HEK293T (cell line): ENCODE data around the gene CFAP45.

Experiments
- CTCF ChIA-PET: fragments of 350-600 bp; formaldehyde crosslinking; extraction: SDS; loops from one replicate; lab custom pipeline; 2021; ENCODE audit warnings: antibody characterized with exemption, inconsistent platforms; lab: Yijun Ruan, JAX
- POLR2A ChIA-PET: fragments of 350-600 bp; formaldehyde crosslinking; extraction: SDS; loops from one replicate; lab custom pipeline; 2020; ENCODE audit warnings: antibody characterized with exemption, inconsistent platforms; lab: Yijun Ruan, JAX
- DNase-seq: peaks from one replicate; pipeline ENCODE4 v3.0.0; 2012; ENCODE audit warnings: mixed read lengths; ENCODE audit errors: extremely low spot score
- ARNT ChIP-seq: fragments of 450-650 bp; IDR thresholded peaks from 2 replicates; pipeline ENCODE4 v1.6.1; 2017; ENCODE audit warnings: mild to moderate bottlenecking
- BHLHE40 ChIP-seq: fragments of 450-650 bp; IDR thresholded peaks from 2 replicates; pipeline ENCODE4 v1.6.1; 2016; ENCODE audit warnings: mild to moderate bottlenecking, moderate library complexity, borderline replicate concordance
- CTBP1 ChIP-seq: fragments of 450-650 bp; IDR thresholded peaks from 2 replicates; pipeline ENCODE4 v1.6.1; 2016; ENCODE audit warnings: borderline replicate concordance
- ELF4 ChIP-seq: fragments of 450-650 bp; IDR thresholded peaks from 2 replicates; pipeline ENCODE4 v1.6.1; 2017; ENCODE audit warnings: antibody characterized with exemption
- FOXA1 ChIP-seq: fragments of 450-650 bp; IDR thresholded peaks from 2 replicates; pipeline ENCODE4 v1.6.1; 2016; ENCODE audit warnings: mild to moderate bottlenecking
- FOXK2 ChIP-seq: fragments of 450-650 bp; IDR thresholded peaks from 2 replicates; pipeline ENCODE4 v1.6.1; 2016; ENCODE audit warnings: mild to moderate bottlenecking
- FOXM1 ChIP-seq: fragments of 450-650 bp; IDR thresholded peaks from 2 replicates; pipeline ENCODE4 v1.6.1; 2017; ENCODE audit warnings: mild to moderate bottlenecking, borderline replicate concordance
- HDGF ChIP-seq: fragments of 450-650 bp; IDR thresholded peaks from 2 replicates; pipeline ENCODE4 v1.6.1; 2017; ENCODE audit warnings: antibody characterized with exemption, borderline replicate concordance
- L3MBTL2 ChIP-seq: fragments of 450-650 bp; conservative IDR thresholded peaks from 2 replicates; pipeline ENCODE4 v1.6.1; 2016; ENCODE audit warnings: mild to moderate bottlenecking
- LEF1 ChIP-seq: fragments of 450-650 bp; IDR thresholded peaks from 2 replicates; pipeline ENCODE4 v1.6.1; 2017; ENCODE audit warnings: mild to moderate bottlenecking, borderline replicate concordance
- NFRKB ChIP-seq: fragments of 450-650 bp; IDR thresholded peaks from 2 replicates; pipeline ENCODE4 v1.6.1; 2016; ENCODE audit warnings: mild to moderate bottlenecking, moderate library complexity
- SP1 ChIP-seq: fragments of 450-650 bp; IDR thresholded peaks from 2 replicates; pipeline ENCODE4 v1.6.1; 2017
- SUZ12 ChIP-seq: fragments of 450-650 bp; IDR thresholded peaks from 2 replicates; pipeline ENCODE4 v1.6.1; 2016; ENCODE audit warnings: mild to moderate bottlenecking
- TARDBP ChIP-seq: fragments of 450-650 bp; IDR thresholded peaks from 2 replicates; pipeline ENCODE4 v1.6.1; 2016
- ZNF384 ChIP-seq: fragments of 450-650 bp; IDR thresholded peaks from 2 replicates; pipeline ENCODE4 v1.6.1; 2016
- TF ChIP-seq, protein P1 (sequence below): fragments of 450-650 bp; IDR thresholded peaks from 2 replicates; pipeline ENCODE4 v1.6.1; 2016

The CFAP45 gene

DNA sequence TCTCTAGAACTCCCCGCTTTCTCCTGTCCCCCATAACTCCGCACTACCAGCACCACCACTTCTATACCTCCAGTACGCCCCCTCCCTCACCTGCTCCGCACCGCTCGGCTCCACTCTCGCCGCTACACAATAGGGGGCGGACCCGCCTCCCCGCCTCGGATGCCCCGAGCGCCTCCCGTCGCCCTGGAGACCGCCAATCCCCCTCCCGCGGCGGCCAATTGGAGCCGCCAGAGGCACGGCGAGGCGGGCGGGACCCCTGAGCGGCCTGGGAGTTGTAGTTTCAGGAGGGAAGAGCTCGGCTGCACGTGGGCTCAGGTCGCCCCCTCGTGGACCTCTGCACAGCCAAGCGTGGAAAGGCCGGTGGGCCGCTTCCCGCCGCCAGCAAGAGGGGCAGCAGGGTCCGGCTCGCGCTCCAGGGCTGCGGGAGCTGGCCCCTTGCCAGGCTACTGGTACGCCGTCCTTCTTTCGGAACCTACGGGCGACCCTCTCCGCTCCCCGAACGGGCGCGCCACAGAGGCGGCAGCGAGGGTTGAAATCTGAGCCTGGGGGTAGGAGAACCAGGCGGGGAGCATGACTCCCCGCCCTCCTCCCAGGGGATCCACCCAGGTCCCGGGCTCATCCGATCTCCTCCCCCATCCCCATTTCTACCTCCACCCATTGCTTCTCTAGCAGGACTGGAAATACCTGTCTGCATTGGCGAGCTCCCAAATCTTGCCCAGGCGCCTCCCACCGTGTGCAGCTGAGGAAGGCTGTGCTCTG is 45.7 kb upstream of the CFAP45 start, which contains the start of gene IGSF9:
IGSF9 (minus strand) TSS at position 131 of the 759 bp plus-strand sequence. CDS start 2,159 bp downstream, outside the sequence.
- TF ChIP-seq ZNF384 (no peak), FOXK2 (no peak), L3MBTL2 (peak; percentile 97), BHLHE40 (no peak), TARDBP (no peak), HDGF (no peak)
- TF ChIP-seq, protein P1, sequence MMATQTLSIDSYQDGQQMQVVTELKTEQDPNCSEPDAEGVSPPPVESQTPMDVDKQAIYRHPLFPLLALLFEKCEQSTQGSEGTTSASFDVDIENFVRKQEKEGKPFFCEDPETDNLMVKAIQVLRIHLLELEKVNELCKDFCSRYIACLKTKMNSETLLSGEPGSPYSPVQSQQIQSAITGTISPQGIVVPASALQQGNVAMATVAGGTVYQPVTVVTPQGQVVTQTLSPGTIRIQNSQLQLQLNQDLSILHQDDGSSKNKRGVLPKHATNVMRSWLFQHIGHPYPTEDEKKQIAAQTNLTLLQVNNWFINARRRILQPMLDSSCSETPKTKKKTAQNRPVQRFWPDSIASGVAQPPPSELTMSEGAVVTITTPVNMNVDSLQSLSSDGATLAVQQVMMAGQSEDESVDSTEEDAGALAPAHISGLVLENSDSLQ, result peak; percentile 94
- ChIA-PET POLR2A (interaction anchor here (0.8 to 1.4 kb wide), 3 partner anchors 9 to 21 kb away, joined by 3 to 7 read pairs (median 3); partner anchors contain the start of gene TAGLN2), CTCF (interaction anchor here (0.9 to 1.5 kb wide), 7 partner anchors 12 to 147 kb away, joined by 3 to 8 read pairs (median 3); no protein-coding TSS in a partner anchor)
- DNase-seq, result peak; percentile 96

- no peak for DNase-seq
- ChIA-PET POLR2A (interaction anchor here (1.4 kb wide), 1 partner anchor 20 kb away, joined by 7 read pairs; the partner anchor contains the start of gene TAGLN2), CTCF (interaction anchor here (0.8 to 1.4 kb wide), 4 partner anchors 13 to 118 kb away, joined by 3 read pairs; no protein-coding TSS in a partner anchor)
- no peak for TF ChIP-seq SP1
- no peak for TF ChIP-seq L3MBTL2
- TF ChIP-seq FOXA1, result no peak
- TF ChIP-seq CTBP1, result no peak
These were observed 44.9 kb upstream of the CFAP45 start for GRCh38 chr1:159944623-159945455.

DNA sequence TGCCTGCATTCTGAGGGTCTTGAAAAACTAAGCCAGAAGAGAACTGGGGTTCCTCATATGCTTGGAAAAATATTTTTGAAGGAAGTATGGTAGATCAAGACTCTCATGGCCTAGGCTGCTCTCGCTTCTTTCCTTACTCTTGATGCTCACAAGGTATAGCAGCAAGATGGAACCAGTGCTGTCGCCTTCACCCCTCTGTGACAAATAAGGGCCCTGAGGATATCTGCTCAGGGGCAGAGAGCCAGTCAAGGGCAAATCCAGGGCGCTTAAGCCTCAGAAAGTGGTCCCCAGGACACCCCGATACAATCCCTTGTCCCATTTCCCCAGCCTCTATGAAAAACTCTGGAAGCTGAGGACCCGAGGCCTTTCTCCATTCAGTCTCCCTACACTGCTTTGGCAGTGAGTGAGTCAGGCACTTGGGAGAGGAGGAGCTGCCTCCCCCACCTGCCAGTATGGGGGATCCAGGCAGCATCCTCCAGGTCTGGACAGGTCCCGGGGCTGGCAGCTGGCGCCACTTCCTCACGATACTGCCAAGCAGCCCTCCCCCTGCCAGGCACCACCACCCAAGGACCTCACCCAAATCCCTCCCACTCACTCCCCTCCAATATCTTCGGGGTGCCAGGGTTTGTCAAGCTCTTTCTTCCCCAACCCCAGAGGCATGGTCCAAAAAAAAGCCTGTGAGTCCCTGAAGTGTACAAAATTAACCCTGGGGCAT is 44.1 kb upstream of the CFAP45 start:
- CTCF ChIA-PET, result interaction anchor here (0.8 kb wide), 1 partner anchor 62 kb away, joined by 3 read pairs; no protein-coding TSS in a partner anchor
- no peak for TF ChIP-seq SP1
- no peak for TF ChIP-seq FOXA1
- no peak for TF ChIP-seq HDGF
- no peak for TF ChIP-seq BHLHE40
- no peak for TF ChIP-seq CTBP1
- no peak for TF ChIP-seq ARNT
- no peak for TF ChIP-seq FOXM1
- TF ChIP-seq LEF1, result no peak
- TF ChIP-seq, protein P1, result no peak
- no peak for TF ChIP-seq ZNF384
- no peak for TF ChIP-seq FOXK2
- no peak for TF ChIP-seq TARDBP
- no peak for TF ChIP-seq NFRKB
- TF ChIP-seq SUZ12, result no peak
- no peak for TF ChIP-seq L3MBTL2
- TF ChIP-seq ELF4, result no peak
- POLR2A ChIA-PET, result no interaction called here
- no peak for DNase-seq

DNA sequence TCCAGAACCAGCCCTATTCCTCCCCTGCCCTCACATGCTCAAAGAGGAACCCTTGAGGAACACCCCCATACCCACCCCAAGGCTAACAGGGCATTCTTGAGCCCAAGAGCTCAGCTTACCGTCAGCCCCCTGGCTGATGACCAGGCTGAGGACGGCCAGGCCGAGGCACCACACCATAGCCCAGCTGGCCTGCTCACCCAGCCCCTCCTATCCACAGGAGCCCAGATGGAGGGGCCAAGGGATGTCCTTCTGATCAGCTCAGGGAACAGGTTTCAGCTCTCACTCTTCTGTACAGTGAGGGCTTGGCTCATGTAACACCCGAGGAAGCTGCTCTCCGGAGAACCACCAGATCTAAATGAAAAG is 43.3 kb upstream of the CFAP45 start:
- POLR2A ChIA-PET, result no interaction called here
- no peak for DNase-seq
- TF ChIP-seq ZNF384, result no peak
- TF ChIP-seq BHLHE40, result no peak
- CTCF ChIA-PET, result no interaction called here

DNA sequence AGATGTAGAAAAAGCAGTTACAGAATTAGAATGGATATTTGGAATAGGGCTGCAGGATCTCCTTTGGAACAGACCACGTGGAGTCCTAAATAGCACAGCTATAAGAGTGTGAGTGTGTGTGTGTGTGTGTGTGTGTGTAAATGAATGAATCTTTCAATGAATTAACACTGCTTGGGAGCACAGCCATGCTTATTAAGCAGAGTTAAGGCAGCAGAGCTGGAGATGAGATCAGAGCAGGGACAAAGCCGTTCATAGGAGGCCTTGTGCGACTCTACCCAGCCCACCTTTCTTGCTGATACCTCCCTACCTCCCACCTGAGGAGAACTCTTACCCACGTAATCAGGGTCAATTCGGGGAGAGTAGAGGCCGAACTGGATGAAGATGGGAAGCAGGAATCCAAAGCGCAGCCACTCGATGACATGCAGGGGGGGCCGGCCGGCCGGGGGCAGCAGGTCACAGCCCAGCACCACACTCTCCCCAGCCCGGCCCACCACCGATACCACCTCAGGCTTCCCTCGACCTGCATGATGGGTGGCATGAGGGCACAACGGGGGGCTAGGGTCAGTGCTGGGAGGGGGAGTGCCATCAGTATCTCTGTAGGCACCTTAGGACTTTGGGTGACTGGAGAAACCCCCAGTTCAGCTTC is 42.8 kb upstream of the CFAP45 start:
- DNase-seq, result no peak
- POLR2A ChIA-PET, result no interaction called here
- TF ChIP-seq SP1 (no peak), CTBP1 (no peak), LEF1 (no peak), SUZ12 (no peak), HDGF (no peak), FOXM1 (no peak), ELF4 (no peak), L3MBTL2 (no peak), ARNT (no peak), NFRKB (no peak), FOXK2 (no peak), FOXA1 (no peak), ZNF384 (no peak), BHLHE40 (no peak)
- TF ChIP-seq, protein P1, result no peak
- CTCF ChIA-PET, result no interaction called here
